Erythroblast (primary cell): Measurements from ENCODE around the gene FAM216A.

Source experiments
- GATA1 ChIP-seq: IDR thresholded peaks from 2 replicates; pipeline ENCODE4 v1.6.1; 2011; ENCODE audit warnings: low read depth, mild to moderate bottlenecking, control low read depth, low read length, moderate library complexity
- POLR2A ChIP-seq: IDR thresholded peaks from 2 replicates; pipeline ENCODE4 v1.6.1; 2011; ENCODE audit warnings: mild to moderate bottlenecking, low read length

- TF ChIP-seq POLR2A, result no peak
- TF ChIP-seq GATA1, result no peak
Measured at GRCh38 chr12:110503432-110503831, 34.8 kb downstream of the FAM216A start.
